Panc1 (cell line): Measurements from ENCODE around the gene CD46.

Source experiments
- CTCF ChIP-seq: fragments of 450-650 bp; IDR thresholded peaks from 2 replicates; pipeline ENCODE4 v1.5.1; 2017; ENCODE audit warnings: mild to moderate bottlenecking
- POLR2AphosphoS5 ChIP-seq: IDR thresholded peaks from 2 replicates; pipeline ENCODE4 v1.6.1; 2012; ENCODE audit warnings: mild to moderate bottlenecking, low read depth, low read length, moderate library complexity

GRCh38 chr1:207814469-207814868 lies 62.6 kb downstream of the CD46 start:
- no peak for TF ChIP-seq POLR2AphosphoS5
- TF ChIP-seq CTCF = no peak
